HUES64 (cell line): ENCODE measurements around the gene CNTN4.

ENCODE experiments used
- H3K27ac ChIP-seq: 2 replicates; pipeline ENCODE4 v1.7.0; 2013; ENCODE audit warnings: low read depth, low read length, inconsistent platforms
- H3K27me3 ChIP-seq: 2 replicates; pipeline ENCODE4 v1.6.1; 2013; ENCODE audit warnings: mild to moderate bottlenecking, low read length; ENCODE audit not compliant: insufficient read depth
- H3K36me3 ChIP-seq: 2 replicates; pipeline ENCODE4 v1.6.1; 2013; ENCODE audit warnings: mild to moderate bottlenecking, low read length; ENCODE audit not compliant: insufficient read depth
- H3K4me1 ChIP-seq: 2 replicates; pipeline ENCODE4 v1.6.1; 2013; ENCODE audit warnings: mild to moderate bottlenecking, low read length, moderate library complexity; ENCODE audit not compliant: insufficient read depth
- H3K4me3 ChIP-seq: 2 replicates; pipeline ENCODE4 v1.5.1; 2013; ENCODE audit warnings: mild to moderate bottlenecking, low read length, moderate library complexity
- H3K9ac ChIP-seq: 2 replicates; pipeline ENCODE4 v1.6.1; 2013; ENCODE audit warnings: mild to moderate bottlenecking, low read depth, low read length
- H3K9me3 ChIP-seq: 2 replicates; pipeline ENCODE4 v1.6.1; 2013; ENCODE audit warnings: low read depth, low read length; ENCODE audit not compliant: insufficient read depth
- WGBS: fragments of 150-250, 120-280 bp; methylation state at CpG from one replicate; pipeline ENCODE4 v1.1.7; 2013; ENCODE audit warnings: missing lambda C conversion rate; 5-methylcytosine and 5-hydroxymethylcytosine counted together

The CNTN4 gene

DNA sequence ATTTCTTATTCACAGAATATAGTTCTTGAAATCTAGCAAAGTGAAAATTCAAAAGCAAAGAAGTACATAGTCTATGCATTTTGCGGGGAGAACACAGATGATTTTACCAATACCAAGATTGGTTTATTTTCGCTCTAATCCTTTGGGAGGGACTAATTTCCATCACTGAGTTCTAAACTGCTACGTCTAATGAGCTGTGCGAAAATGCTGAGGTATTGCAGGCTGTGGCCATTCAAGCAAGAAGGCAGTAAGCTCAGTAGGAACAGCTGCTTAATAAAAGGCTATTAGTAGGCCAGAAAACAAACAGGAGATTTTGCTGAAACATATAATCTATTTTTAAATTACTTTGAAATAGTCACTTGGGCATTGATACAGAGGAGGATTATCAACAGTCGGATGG is 379.0 kb downstream of the CNTN4 start:
- H3K36me3 ChIP-seq: no peaks in the 10 kb centered on the region
- H3K4me1 ChIP-seq: no peaks in the 10 kb centered on the region
- 95% methylated on average over 4 of the region's 5 CpGs for WGBS
- H3K9me3 ChIP-seq: no peaks in the 10 kb centered on the region
- H3K27ac ChIP-seq: no peak overlapping the region
- H3K4me3 ChIP-seq: no peak overlapping the region
- H3K9ac ChIP-seq: no peak overlapping the region
- no peaks in the 10 kb centered on the region for H3K27me3 ChIP-seq

DNA sequence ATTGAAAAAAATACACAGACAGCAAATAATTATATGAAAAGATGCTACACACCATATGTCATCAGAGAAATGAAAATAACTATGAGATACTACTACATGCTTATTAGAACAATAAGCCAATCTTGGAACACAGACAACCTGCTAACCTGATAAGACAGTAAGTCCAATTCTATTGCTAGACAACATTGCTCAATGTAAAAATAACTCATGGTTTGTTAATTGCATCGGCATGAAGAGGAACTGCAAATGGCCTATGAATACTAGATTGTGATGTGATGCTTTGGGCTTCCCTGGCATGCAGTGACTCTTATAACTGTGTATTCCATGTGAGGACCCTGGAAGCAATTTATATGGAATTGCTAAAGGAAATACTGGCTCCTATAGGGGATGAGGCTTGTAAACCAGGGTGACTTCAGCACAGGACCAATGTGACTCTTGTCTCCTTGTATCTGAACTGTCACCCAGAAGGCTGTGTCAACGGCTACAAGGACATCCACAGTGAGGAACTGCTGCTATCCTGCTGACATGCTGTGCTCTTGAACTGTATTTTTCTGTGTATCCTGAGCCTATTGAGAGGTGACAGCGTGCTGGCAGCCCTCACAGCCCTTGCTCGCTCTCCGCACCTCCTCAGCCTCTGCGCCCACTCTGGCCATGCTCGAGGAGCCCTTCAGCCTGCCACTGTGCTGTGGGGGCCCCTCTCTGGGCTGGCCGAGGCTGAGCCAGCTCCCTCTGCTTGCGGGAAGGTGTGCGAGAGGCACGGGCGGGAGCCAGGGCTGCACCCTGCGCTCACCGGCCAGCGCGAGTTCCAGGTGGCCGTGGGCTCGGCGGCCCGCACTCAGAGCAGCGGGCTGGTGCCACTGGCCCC is 385.7 kb downstream of the CNTN4 start:
- H3K27ac ChIP-seq: no peak overlapping the region
- H3K27me3 ChIP-seq: no peaks in the 10 kb centered on the region
- H3K9me3 ChIP-seq: peaks cover 4% of the 10 kb centered on the region; the same call in 1 of the 2 replicates
- no peaks in the 10 kb centered on the region for H3K4me1 ChIP-seq
- H3K4me3 ChIP-seq: no peak overlapping the region
- H3K9ac ChIP-seq: no peak overlapping the region
- no peaks in the 10 kb centered on the region for H3K36me3 ChIP-seq
- 96% methylated on average over 21 of the region's 21 CpGs for WGBS

- WGBS: 96% methylated on average over 21 of the region's 21 CpGs
- H3K9ac ChIP-seq: no peak overlapping the region
Observed at GRCh38 chr3:2485027-2485375, 386.3 kb downstream of the CNTN4 start.

DNA sequence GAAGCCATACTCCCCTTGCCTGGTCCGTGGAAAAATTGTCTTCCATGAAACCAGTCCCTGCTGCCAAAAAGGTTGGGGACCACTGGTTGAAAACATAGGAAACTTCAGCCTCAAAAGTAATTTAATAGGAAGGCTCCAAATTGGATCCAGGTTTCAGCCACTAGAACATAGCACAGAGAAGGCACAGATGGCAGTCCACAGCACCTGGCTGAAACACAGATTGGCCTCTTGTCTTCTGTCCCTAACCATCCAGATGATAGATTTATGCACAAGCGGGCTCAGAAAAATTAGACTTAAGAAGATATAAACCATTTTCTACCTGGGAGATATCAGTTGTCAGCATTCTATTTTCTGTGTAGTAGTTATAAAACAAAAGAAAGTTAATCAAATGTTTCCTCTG is 397.1 kb downstream of the CNTN4 start:
- WGBS: 86% methylated on average over 2 of the region's 2 CpGs
- peaks cover 14% of the 10 kb centered on the region for H3K4me1 ChIP-seq
- H3K36me3 ChIP-seq: no peaks in the 10 kb centered on the region
- no peak overlapping the region for H3K27ac ChIP-seq
- H3K27me3 ChIP-seq: no peaks in the 10 kb centered on the region
- H3K9ac ChIP-seq: no peak overlapping the region
- H3K9me3 ChIP-seq: no peaks in the 10 kb centered on the region
- H3K4me3 ChIP-seq: no peak overlapping the region

More at GRCh38 chr3:2485027-2485375, 386.3 kb downstream of the CNTN4 start:
- Histone ChIP-seq H3K9me3 (peaks cover 4% of the 10 kb centered on the region; the same call in 1 of the 2 replicates), H3K36me3 (no peaks in the 10 kb centered on the region), H3K27ac (no peak overlapping the region), H3K4me1 (no peaks in the 10 kb centered on the region), H3K27me3 (no peaks in the 10 kb centered on the region), H3K4me3 (no peak overlapping the region)

GRCh38 chr3:2504912-2505311 is 406.2 kb downstream of the CNTN4 start:
- Histone ChIP-seq H3K9ac (no peak overlapping the region), H3K36me3 (no peaks in the 10 kb centered on the region), H3K9me3 (no peaks in the 10 kb centered on the region), H3K4me3 (no peak overlapping the region), H3K27ac (no peak overlapping the region), H3K4me1 (no peaks in the 10 kb centered on the region), H3K27me3 (no peaks in the 10 kb centered on the region)
- WGBS: 94% methylated on average over 2 of the region's 2 CpGs

DNA sequence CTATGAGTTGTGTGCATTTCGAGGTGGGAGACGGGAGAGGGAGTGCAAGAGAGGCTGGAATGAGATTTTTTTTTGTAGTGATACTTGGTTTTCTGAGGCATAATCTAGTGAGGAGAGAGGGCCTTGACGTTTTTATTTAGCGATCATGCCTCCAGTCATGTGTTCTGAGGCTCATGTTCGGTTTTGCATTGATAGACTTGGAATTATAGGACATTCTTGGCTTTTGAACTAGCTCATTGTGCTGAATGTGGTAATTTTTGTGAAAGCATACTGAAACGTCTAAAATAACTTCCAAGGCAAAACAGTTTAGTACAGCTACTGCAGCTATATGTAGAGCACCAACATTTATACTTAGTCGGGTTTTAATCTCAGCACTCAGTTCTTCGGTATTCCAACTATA is 408.1 kb downstream of the CNTN4 start:
- peaks cover 6% of the 10 kb centered on the region; the same call in 1 of the 2 replicates for H3K27me3 ChIP-seq
- H3K4me1 ChIP-seq: peaks cover 3% of the 10 kb centered on the region; the same call in 1 of the 2 replicates
- no peaks in the 10 kb centered on the region for H3K9me3 ChIP-seq
- no peak overlapping the region for H3K4me3 ChIP-seq
- no peak overlapping the region for H3K27ac ChIP-seq
- no peaks in the 10 kb centered on the region for H3K36me3 ChIP-seq
- H3K9ac ChIP-seq: no peak overlapping the region
- WGBS: 91% methylated on average over 8 of the region's 8 CpGs

- H3K27ac ChIP-seq: no peak overlapping the region
- WGBS: 91% methylated on average over 8 of the region's 8 CpGs
- H3K9ac ChIP-seq: no peak overlapping the region
- H3K9me3 ChIP-seq: no peaks in the 10 kb centered on the region
- peaks cover 6% of the 10 kb centered on the region; the same call in 1 of the 2 replicates for H3K27me3 ChIP-seq
- H3K4me3 ChIP-seq: no peak overlapping the region
- no peaks in the 10 kb centered on the region for H3K36me3 ChIP-seq
- peaks cover 5% of the 10 kb centered on the region for H3K4me1 ChIP-seq
Observed at GRCh38 chr3:2510591-2511145, 412.0 kb downstream of the CNTN4 start.

- Histone ChIP-seq H3K4me3 (no peak overlapping the region), H3K9me3 (no peaks in the 10 kb centered on the region), H3K4me1 (peaks cover 5% of the 10 kb centered on the region), H3K9ac (no peak overlapping the region), H3K27ac (no peak overlapping the region), H3K27me3 (peaks cover 6% of the 10 kb centered on the region; the same call in 1 of the 2 replicates), H3K36me3 (no peaks in the 10 kb centered on the region)
- WGBS: 80% methylated on average over 10 of the region's 10 CpGs
Observed at GRCh38 chr3:2511356-2511755, 412.7 kb downstream of the CNTN4 start.

DNA sequence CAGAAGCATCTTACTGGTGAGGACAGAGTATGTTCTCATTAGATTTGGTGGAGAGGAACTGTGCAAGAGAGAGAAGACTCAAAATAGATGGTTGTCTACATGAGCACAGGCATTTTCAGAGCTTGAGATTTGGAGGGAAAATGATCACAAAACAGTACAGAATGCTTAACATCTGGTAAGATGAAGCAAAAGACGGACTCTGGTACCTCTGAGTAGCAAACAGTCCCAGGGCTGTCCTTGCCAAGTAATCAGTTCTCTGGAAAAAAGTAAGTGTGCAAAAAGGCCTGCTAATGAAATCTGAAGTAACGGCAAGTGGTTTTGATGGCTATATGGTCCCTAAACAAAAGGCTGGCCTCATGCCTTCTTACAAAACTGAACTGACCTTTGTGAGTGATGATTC is 414.2 kb downstream of the CNTN4 start:
- Histone ChIP-seq H3K27ac (no peak overlapping the region), H3K9me3 (no peaks in the 10 kb centered on the region), H3K27me3 (peaks cover 6% of the 10 kb centered on the region; the same call in 1 of the 2 replicates), H3K4me3 (no peak overlapping the region), H3K9ac (no peak overlapping the region), H3K4me1 (peaks cover 11% of the 10 kb centered on the region), H3K36me3 (no peaks in the 10 kb centered on the region)
- 92% methylated on average over 2 of the region's 2 CpGs for WGBS

DNA sequence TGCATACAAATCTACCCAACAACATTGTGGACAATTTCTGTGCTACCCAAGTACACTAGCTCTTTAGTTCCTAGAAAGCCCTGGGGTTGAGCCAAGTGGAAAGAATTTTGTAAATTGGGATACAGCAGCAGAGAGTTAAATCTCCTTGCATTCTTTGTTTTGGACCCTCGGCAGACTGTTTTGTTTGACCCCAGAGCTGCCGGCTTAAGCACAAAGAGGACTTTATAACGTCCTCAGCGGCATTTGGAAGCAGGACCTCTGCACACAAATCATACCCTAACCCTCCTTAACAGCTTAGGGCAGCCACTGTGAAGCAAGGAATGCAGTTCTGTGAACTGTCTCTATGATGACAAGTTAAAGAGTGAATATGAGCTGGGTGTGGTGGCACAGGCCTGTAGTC is 415.3 kb downstream of the CNTN4 start:
- no peak overlapping the region for H3K9ac ChIP-seq
- 75% methylated on average over 4 of the region's 4 CpGs for WGBS
- no peaks in the 10 kb centered on the region for H3K9me3 ChIP-seq
- peaks cover 11% of the 10 kb centered on the region for H3K4me1 ChIP-seq
- no peak overlapping the region for H3K27ac ChIP-seq
- no peak overlapping the region for H3K4me3 ChIP-seq
- no peaks in the 10 kb centered on the region for H3K36me3 ChIP-seq
- H3K27me3 ChIP-seq: peaks cover 6% of the 10 kb centered on the region; the same call in 1 of the 2 replicates

DNA sequence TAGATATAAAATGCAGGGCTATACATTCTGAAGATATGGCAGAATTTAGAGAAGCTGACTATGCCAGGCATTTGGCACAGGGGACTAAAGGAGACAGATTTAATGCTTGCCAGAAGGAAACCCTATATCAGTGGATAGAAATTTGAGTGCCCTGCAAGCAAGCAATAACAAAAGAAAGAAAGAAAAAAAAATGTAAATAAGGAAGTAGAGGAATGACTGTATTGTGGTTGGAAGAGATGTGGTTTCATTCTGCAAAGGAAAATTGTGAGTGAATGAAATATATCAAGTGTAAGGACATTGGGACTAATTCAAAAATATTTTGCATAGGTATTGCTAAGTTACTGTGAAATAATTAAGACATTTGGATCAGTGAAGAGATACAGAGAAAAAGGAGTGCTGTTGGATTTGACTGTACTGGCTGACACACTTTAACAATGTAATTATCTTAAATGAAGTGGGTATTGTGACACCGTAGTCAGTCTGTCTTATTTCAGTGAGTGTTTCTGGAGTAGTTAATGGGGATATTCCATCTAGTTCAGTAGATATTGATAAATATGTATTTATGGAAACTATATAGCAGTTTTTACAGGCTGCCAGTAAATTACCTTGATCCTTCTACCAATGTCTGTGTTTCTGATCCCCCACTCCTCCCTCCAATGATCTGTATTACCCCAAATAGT is 418.2 kb downstream of the CNTN4 start:
- Histone ChIP-seq H3K4me1 (peaks cover 8% of the 10 kb centered on the region; the same call in 1 of the 2 replicates), H3K36me3 (no peaks in the 10 kb centered on the region), H3K9ac (no peak overlapping the region), H3K9me3 (0 out of 2 replicates have a peak, but pooled peaks cover 3% of the 10 kb centered on the region), H3K4me3 (no peak overlapping the region), H3K27ac (no peak overlapping the region), H3K27me3 (no peaks in the 10 kb centered on the region)
- WGBS: 100% methylated on average over 1 of the region's 1 CpG
